ENCODE data around the gene RPS6KA2.

RPS6KA2 gene

GRCh38 chr6:166476634-166477215 lies 150.3 kb downstream of the RPS6KA2 start:
- DNase-seq = no peak

- no peak for DNase-seq
Observed at GRCh38 chr6:166476061-166476591, 150.9 kb downstream of the RPS6KA2 start.

GRCh38 chr6:166474721-166475565 lies 152.1 kb downstream of the RPS6KA2 start:
- DNase-seq = no peak

GRCh38 chr6:166473886-166474571 lies 153.0 kb downstream of the RPS6KA2 start:
- no peak for DNase-seq

- DNase-seq = no peak
Observed at GRCh38 chr6:166472636-166473035, 154.4 kb downstream of the RPS6KA2 start.

- no peak for DNase-seq
Observed at GRCh38 chr6:166471797-166472260, 155.2 kb downstream of the RPS6KA2 start.

- no peak for DNase-seq
Observed at GRCh38 chr6:166470863-166471410, 156.1 kb downstream of the RPS6KA2 start.

GRCh38 chr6:166470029-166470862 lies 156.8 kb downstream of the RPS6KA2 start:
- no peak for DNase-seq

- DNase-seq = no peak
Observed at GRCh38 chr6:166469426-166469961, 157.6 kb downstream of the RPS6KA2 start.

GRCh38 chr6:166467436-166468000 lies 159.5 kb downstream of the RPS6KA2 start:
- DNase-seq = no peak

GRCh38 chr6:166466178-166467122 lies 160.6 kb downstream of the RPS6KA2 start:
- no peak for DNase-seq

GRCh38 chr6:166465671-166466087 lies 161.4 kb downstream of the RPS6KA2 start:
- DNase-seq = no peak

GRCh38 chr6:166465003-166465399 lies 162.1 kb downstream of the RPS6KA2 start:
- DNase-seq = no peak

- no peak for DNase-seq
Observed at GRCh38 chr6:166464068-166465002, 162.7 kb downstream of the RPS6KA2 start.

GRCh38 chr6:166463359-166464067 lies 163.5 kb downstream of the RPS6KA2 start:
- DNase-seq = no peak

GRCh38 chr6:166462461-166463135 lies 164.5 kb downstream of the RPS6KA2 start:
- no peak for DNase-seq

GRCh38 chr6:166461821-166462460 lies 165.1 kb downstream of the RPS6KA2 start:
- DNase-seq = no peak

All from NCI-H1694 treated with DMSO at 0.1 percent for 48 hours (cell line).